GM19467 (cell line): ENCODE measurements around the gene PPP1R12A.
"Not testable (repeated sequence)": the region's sequence is repeated elsewhere in the genome, so short reads cannot be mapped to it uniquely, and the experiment has no call there.

Experiments used
- ATAC-seq: cut with Tn5 transposase; IDR thresholded peaks from one replicate; pipeline ENCODE4 v1.9.1; 2021; ENCODE audit warnings: mild to moderate bottlenecking, moderate library complexity; ENCODE audit not compliant: unreplicated experiment

Gene PPP1R12A

DNA sequence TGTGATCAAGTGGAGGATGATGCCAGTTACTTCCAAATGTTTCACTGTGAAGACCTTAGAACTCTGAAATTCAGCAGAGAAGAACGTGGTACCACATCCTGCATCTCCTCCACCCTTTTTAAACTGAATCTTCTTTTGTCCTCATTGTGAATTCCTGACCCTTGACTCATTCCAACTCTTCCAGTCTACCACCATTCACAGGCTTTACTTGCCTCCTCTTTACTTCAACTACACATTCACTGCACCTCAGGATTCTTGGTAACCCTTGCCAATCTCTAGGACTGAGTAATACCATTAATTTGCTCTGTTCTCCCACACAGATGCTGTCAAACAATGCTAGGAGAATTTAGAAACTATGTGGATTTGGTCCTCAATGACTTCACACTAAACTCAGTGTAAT is 37.3 kb downstream of the PPP1R12A start:
- ATAC-seq, result no peak

DNA sequence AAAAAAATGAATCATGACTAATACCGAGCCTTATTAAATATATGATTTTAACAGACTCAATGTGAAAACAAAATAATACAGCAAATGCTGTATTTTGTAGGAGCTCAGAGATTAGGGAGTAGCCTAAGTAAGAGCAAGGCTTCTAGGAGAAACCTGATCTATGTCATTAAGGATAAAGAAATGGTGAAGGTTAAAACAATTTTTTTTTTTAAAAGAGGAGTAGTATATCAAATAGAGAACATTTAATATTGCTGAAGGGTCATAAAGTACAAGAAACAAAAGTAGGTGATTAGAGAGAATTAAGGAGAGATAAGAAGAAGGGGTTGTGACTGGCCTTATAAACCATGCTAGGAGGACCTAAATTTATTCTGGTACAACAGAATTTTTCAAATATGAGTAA is 39.1 kb downstream of the PPP1R12A start:
- no peak for ATAC-seq

DNA sequence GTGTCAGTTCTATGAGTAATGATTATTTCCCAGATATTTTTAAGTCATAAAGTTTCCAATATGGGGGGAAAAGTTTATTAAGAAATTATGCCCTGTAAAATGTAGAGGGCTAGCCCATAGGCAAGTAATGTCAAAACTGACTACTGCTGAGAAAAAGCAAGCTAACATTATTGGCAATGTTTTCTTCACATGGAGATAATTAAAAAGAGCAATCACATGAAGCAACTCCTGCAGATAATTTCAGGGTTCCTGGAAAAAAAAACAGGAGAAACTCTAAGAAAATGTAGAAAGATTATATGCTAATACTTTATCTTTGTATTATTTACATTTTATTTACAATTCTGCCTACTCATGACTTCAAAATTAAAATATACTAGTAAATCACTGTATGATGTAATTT is 39.8 kb downstream of the PPP1R12A start:
- no peak for ATAC-seq

GRCh38 chr12:79891506-79892162 is 43.3 kb downstream of the PPP1R12A start:
- no peak for ATAC-seq

- no peak for ATAC-seq
Observed at GRCh38 chr12:79887890-79888289, 47.0 kb downstream of the PPP1R12A start.

DNA sequence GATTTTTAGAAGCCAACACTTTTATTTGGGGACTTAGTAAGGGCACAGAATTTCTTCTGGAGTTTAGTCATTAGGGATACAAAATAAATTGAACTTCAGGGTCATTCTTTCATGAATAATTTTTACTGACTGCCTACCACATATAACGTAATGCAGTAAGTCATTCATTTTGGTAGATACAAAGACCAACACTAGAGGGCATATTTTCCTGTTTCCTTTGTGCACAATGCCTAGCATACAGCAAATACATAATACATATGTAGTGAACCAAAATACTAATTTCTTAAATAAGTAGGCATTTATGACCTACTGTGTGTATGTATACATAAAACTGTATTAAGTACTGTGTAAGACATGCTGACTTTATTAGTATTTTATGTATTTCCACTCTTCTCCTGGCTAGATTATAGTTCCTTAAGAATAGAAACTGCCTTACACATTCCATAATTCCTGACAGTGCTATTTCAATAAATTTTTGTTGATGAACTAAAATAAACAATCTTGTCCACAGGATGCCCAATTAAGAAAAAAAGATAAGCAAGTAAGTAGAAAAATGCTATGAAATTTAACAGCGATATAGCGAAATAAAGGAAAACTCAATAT is 47.9 kb downstream of the PPP1R12A start:
- ATAC-seq, result peak; percentile 60

DNA sequence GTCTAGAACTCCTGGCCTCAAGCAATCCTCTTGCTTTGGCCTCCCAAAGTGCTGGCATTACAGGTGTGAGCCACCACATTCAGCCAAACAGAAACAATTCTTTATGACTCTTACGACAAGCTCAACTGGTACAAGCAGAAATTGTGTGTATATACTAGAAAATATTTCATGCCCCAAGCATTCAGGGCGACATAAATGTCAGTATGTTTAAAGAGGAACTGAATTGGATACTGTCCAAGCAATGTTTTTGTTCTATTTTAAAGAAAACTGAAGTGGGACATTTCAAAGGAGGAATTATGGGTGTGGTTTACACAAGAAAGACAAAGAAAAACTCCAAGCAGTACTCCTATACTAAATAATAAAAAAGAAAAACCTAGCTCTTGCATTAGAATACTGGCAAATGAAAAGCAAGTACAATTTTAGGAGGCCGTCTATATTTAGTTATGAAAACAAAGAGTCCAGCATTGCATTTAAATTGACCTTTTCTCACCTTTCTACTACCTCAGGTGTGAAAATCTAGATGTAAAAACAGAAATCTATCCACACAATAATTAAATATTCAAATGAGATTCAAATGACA is 48.9 kb downstream of the PPP1R12A start:
- no peak for ATAC-seq

- ATAC-seq, result no peak
Observed at GRCh38 chr12:79884401-79885006, 50.4 kb downstream of the PPP1R12A start.

DNA sequence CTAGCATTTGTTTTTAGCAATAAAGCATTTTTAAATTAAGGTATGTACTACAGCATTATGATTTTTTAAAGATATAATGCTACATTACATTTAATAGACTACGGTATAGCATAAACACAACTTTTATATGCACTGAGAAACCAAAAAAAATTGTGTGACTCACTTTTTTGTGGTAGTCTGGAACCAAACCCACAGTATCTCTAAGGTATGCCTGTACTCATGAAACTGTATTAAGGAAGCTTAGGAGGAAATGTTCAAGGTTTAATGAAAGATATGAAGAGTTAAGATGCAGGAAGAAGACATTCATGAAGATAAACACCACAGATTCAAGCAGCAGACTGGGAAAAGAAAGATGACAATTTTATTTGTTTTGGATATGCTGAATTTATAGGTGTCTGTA is 51.7 kb downstream of the PPP1R12A start:
- ATAC-seq, result no peak

GRCh38 chr12:79881351-79881750 is 53.5 kb downstream of the PPP1R12A start:
- no peak for ATAC-seq

GRCh38 chr12:79878506-79878905 is 56.4 kb downstream of the PPP1R12A start:
- ATAC-seq, result not testable (repeated sequence)

- ATAC-seq, result no peak
Observed at GRCh38 chr12:79877246-79877645, 57.7 kb downstream of the PPP1R12A start.

- ATAC-seq, result no peak
Observed at GRCh38 chr12:79874665-79875064, 60.2 kb downstream of the PPP1R12A start.

GRCh38 chr12:79873201-79873600 is 61.7 kb downstream of the PPP1R12A start:
- no peak for ATAC-seq

- ATAC-seq, result no peak
Observed at GRCh38 chr12:79871621-79872020, 63.3 kb downstream of the PPP1R12A start.

DNA sequence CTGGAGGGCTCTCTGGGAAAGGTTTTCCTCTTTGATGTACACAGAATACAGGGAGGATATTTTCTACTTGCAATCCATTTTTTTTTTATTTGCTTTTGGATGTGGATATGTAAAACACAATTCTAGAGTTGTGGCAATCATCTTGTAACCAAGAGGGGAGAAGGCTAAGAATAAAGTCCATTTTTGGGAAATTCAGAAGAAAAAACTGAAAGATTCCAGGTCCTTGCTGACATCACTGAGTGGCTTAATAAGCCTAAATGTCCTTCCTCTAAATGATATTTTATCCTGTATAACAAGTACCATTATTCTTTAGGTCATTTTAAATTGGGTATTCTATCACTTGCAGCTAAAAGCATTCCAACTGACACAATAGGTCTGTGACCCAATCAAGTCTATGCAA is 64.0 kb downstream of the PPP1R12A start:
- ATAC-seq, result no peak

DNA sequence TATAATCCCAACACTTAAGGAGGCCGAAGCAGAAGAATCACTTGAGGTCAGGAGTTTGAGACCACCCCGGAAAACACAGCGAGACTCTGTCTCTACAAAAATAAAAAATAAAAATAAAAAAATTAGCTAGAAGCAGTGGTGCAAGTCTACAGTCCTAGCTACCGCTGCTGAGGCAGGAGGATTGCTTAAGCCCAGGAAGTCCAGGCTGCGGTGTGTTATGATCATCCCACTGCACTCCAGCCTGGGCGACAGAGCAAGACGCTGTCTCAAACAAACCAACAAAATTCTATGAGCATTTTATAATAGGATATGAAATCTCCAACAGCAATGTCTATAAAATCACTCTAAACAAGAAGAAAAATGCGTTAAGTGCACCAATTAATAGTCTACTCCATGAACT is 75.3 kb downstream of the PPP1R12A start:
- ATAC-seq, result no peak

DNA sequence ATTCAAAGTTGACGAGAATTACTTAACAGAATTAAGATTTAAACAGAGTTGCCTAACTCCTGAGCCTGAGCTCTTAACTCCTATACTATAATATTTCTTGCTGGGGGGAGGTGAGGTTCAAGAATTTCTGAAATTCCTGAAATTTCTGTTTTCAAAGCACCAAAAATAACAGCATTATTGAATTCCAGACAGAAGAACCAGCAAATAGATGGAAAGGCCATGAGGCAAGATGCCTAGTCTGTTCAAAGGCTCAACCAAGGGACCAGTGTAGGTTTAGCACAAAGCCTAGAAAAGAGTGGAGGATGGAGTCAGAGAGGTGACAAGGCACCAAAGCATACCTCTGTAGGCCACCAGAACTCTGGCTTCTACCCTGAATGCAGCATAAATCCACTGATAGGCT is 76.4 kb downstream of the PPP1R12A start:
- no peak for ATAC-seq

GRCh38 chr12:79857675-79858074 is 77.2 kb downstream of the PPP1R12A start:
- ATAC-seq, result no peak

- ATAC-seq, result no peak
Observed at GRCh38 chr12:79850610-79851299, 84.1 kb downstream of the PPP1R12A start.

DNA sequence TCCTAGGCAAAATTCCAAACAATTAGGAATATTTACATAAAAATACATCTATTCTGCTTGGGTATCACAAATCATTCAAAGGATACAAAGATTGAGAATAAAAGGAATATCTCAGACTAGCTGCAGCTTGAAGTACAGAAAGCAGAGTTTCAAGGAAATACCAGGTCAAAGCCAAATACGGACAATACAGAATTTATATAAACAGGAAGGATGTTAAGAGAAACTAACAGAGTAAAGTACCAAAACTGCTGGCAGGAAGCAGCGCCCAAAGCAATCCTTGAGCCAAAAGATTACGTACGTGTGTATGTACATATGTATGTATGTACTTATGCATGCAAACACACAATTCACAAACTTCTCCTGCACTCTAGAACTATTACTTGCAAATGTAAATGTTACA is 86.6 kb downstream of the PPP1R12A start:
- no peak for ATAC-seq

- no peak for ATAC-seq
Observed at GRCh38 chr12:79847417-79847816, 87.5 kb downstream of the PPP1R12A start.
